Measurements from ENCODE around the gene PRKN. TPM values are rescaled to one million over a fixed set of nuclear protein-coding genes. Genes with fewer than 3 reads are reported as not detected.

PRKN gene
- total RNA-seq, 1 experiment from 2014 or later = 2.0 TPM

GRCh38 chr6:162029873-162030576 lies 697.5 kb downstream of the PRKN start:
- no peak overlapping the region for H2BK120ac ChIP-seq (ENCODE audit: low read depth, low read length, poor library complexity, severe bottlenecking)
- no CpG with 5 or more reads among the region's 7 CpGs for WGBS (ENCODE audit: extremely low coverage, insufficient read length, low lambda C conversion rate)
- no peak overlapping the region for H3K56ac ChIP-seq (ENCODE audit: insufficient read length, low read depth, low read length)
- TF ChIP-seq, protein P1, sequence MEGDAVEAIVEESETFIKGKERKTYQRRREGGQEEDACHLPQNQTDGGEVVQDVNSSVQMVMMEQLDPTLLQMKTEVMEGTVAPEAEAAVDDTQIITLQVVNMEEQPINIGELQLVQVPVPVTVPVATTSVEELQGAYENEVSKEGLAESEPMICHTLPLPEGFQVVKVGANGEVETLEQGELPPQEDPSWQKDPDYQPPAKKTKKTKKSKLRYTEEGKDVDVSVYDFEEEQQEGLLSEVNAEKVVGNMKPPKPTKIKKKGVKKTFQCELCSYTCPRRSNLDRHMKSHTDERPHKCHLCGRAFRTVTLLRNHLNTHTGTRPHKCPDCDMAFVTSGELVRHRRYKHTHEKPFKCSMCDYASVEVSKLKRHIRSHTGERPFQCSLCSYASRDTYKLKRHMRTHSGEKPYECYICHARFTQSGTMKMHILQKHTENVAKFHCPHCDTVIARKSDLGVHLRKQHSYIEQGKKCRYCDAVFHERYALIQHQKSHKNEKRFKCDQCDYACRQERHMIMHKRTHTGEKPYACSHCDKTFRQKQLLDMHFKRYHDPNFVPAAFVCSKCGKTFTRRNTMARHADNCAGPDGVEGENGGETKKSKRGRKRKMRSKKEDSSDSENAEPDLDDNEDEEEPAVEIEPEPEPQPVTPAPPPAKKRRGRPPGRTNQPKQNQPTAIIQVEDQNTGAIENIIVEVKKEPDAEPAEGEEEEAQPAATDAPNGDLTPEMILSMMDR (conservative IDR thresholded peaks at IDR 0.05) = no peak
- H3K27ac ChIP-seq (ENCODE audit: insufficient read length, low read depth, low read length) = no peak overlapping the region
- H4K8ac ChIP-seq (replicated peaks; ENCODE audit: insufficient read length, low read depth, low read length) = no peak overlapping the region
- H3K4ac ChIP-seq (ENCODE audit: low read depth, low read length) = no peak overlapping the region
- no peak for DNase-seq
- no peaks in the 10 kb centered on the region for H4K20me1 ChIP-seq (ENCODE audit: control insufficient read depth, insufficient read depth, insufficient read length)
- H3K27me3 ChIP-seq (ENCODE audit: insufficient read depth, low read length) = no peaks in the 10 kb centered on the region
- no peak overlapping the region for H3K4me2 ChIP-seq (ENCODE audit: insufficient read depth, insufficient read length, low read length)
- H3T11ph ChIP-seq (ENCODE audit: low read length) = no peak overlapping the region
- Mint-ChIP-seq H3K9me3 (peaks cover 0 to 2% of the 10 kb centered on the region in 2 experiments; a peak in 1 of 5 replicates), H3K27ac (no peak overlapping the region), H3K36me3 (ENCODE audit: insufficient read depth in 1 of 3, low read depth in 3 of 3) (no peaks in the 10 kb centered on the region), H3K27me3 (ENCODE audit: low read depth) (no peaks in the 10 kb centered on the region), H3K4me1 (no peaks in the 10 kb centered on the region), H3K4me3 (no peak overlapping the region)
- no peak overlapping the region for H2BK5ac ChIP-seq (ENCODE audit: insufficient read length, low read length)
- H2BK12ac ChIP-seq (ENCODE audit: insufficient read length, low read depth, low read length) = no peak overlapping the region
- no peak overlapping the region for H3K9ac ChIP-seq (ENCODE audit: extremely low read depth, insufficient read length, low read length)
- no peak overlapping the region for H2BK20ac ChIP-seq (ENCODE audit: low read depth, low read length, poor library complexity, severe bottlenecking)
- no peak overlapping the region for H2AK5ac ChIP-seq (ENCODE audit: insufficient read length, low read length)
- H3K18ac ChIP-seq (ENCODE audit: insufficient read length, low read depth, low read length) = no peak overlapping the region
- H3K14ac ChIP-seq (ENCODE audit: insufficient read depth, low read length) = no peak overlapping the region
- no peak overlapping the region for H2AFZ ChIP-seq (ENCODE audit: low read length)
- no peaks in the 10 kb centered on the region for H3K9me3 ChIP-seq (ENCODE audit: control insufficient read depth, low read depth, low read length)
- H3K23me2 ChIP-seq (ENCODE audit: insufficient read length, low read depth, low read length, poor library complexity, severe bottlenecking) = no peaks in the 10 kb centered on the region
- no peak overlapping the region for H3K23ac ChIP-seq (ENCODE audit: insufficient read length, low read depth, low read length)
- H4K91ac ChIP-seq (ENCODE audit: insufficient read length, low read depth, low read length) = no peak overlapping the region
- H2BK15ac ChIP-seq (ENCODE audit: low read depth, low read length) = no peak overlapping the region
- H3K79me1 ChIP-seq (ENCODE audit: insufficient read depth, low read depth, low read length, poor library complexity, severe bottlenecking) = no peaks in the 10 kb centered on the region
- no peak overlapping the region for H4K5ac ChIP-seq (ENCODE audit: insufficient read length, low read depth, low read length)
- no peaks in the 10 kb centered on the region; the same call in 1 of the 2 replicates for H3K4me1 ChIP-seq (ENCODE audit: insufficient read depth, low read length)
- no peaks in the 10 kb centered on the region for H3K79me2 ChIP-seq (ENCODE audit: insufficient read depth, low read length)
